Bronchial epithelial cell (primary cell): ENCODE measurements around the gene TMED8. TPM values are rescaled to one million over a fixed set of nuclear protein-coding genes. Genes with fewer than 3 reads are reported as not detected.

Experiments used
- DNase-seq: peaks from one replicate; pipeline ENCODE4 v3.0.0-alpha.2; 2010; ENCODE audit warnings: low read depth
- FAIRE-seq: peaks from 2 replicates; lab custom pipeline; 2011; peaks lifted over from hg19 to GRCh38; lab: Jason Lieb, UNC
- H3K27me3 ChIP-seq: 2 replicates; pipeline ENCODE4 v1.5.1; 2011; ENCODE audit warnings: low read length; ENCODE audit not compliant: control insufficient read depth, insufficient read depth
- H3K36me3 ChIP-seq: 2 replicates; pipeline ENCODE4 v1.5.1; 2011; ENCODE audit warnings: low read length; ENCODE audit not compliant: control insufficient read depth, insufficient read depth
- H3K4me3 ChIP-seq: 2 replicates; pipeline ENCODE4 v1.5.1; 2011; ENCODE audit warnings: mild to moderate bottlenecking, low read depth, low read length, control low read depth
- total RNA-seq: library from RNA; depleted of rRNA; stranded (reverse); fragments of >200 nt; gene quantifications from 2 replicates; pipeline ENCODE4 v1.2.1, GENCODE V29; 2014
- TF ChIP-seq, protein P1 (sequence below): IDR thresholded peaks from 2 replicates; pipeline ENCODE4 v1.5.1; 2011; ENCODE audit warnings: mild to moderate bottlenecking, moderate library complexity, low read length, control low read depth, inconsistent platforms; ENCODE audit not compliant: insufficient read depth, severe bottlenecking

Gene TMED8, protein sequence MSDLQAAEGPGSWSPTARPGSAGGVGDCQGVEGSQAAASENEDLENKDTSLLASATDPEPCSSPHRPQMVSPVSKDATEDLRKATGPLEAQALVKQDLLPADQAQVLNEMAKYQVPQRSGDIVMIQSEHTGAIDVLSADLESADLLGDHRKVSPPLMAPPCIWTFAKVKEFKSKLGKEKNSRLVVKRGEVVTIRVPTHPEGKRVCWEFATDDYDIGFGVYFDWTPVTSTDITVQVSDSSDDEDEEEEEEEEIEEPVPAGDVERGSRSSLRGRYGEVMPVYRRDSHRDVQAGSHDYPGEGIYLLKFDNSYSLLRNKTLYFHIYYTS
- 6.8 and 8.2 TPM in 2 replicates for total RNA-seq

DNA sequence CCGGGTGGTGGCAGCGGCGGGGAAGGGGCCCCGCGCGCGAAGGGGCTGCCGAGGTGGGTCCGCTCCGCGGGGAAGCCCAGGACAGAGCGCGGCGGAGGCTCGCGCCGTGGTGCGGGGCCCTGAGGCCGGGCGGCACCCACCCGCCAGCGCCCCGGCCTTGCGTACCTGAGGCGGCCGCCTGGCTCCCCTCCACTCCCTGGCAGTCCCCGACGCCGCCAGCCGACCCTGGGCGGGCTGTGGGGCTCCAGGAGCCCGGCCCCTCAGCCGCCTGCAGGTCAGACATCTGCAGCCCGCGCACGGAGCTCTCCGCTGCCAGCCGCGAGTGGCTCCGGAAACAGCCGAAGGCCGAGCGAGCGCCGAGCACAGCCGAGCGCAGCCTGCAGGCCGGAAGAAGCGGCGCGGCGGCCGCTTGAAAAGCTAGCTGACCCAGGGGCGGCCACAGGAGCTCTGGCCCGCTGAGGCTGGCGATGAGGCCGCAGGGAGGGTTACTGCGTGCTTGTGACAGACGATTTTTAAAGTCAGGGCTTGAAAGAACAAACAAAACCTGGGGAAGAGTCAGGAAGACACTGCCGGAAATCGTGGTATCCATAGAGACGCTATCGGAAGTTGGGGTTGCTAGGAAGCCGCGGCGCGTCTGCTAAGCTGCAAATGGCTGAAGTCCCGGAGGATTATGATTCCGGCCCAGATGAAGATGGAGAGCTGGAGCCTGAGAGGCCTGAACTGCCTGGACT, at the start of gene TMED8, which contains the start of gene SAMD15:
TSS of gene TMED8 (minus strand) at position 324 of the 731 bp plus-strand sequence. CDS start at position 283, 41 bp downstream.
TSS of gene SAMD15 (plus strand) at position 609 of the 731 bp plus-strand sequence. CDS start at position 649, 40 bp downstream.
- FAIRE-seq (no peak), DNase-seq (peak; percentile 77)
- Histone ChIP-seq H3K4me3 (peak within 1 kb of the TSS; percentile 52), H3K36me3 (no peaks in the 10 kb centered on the region), H3K27me3 (no peaks in the 10 kb centered on the region)
- TF ChIP-seq, protein P1, sequence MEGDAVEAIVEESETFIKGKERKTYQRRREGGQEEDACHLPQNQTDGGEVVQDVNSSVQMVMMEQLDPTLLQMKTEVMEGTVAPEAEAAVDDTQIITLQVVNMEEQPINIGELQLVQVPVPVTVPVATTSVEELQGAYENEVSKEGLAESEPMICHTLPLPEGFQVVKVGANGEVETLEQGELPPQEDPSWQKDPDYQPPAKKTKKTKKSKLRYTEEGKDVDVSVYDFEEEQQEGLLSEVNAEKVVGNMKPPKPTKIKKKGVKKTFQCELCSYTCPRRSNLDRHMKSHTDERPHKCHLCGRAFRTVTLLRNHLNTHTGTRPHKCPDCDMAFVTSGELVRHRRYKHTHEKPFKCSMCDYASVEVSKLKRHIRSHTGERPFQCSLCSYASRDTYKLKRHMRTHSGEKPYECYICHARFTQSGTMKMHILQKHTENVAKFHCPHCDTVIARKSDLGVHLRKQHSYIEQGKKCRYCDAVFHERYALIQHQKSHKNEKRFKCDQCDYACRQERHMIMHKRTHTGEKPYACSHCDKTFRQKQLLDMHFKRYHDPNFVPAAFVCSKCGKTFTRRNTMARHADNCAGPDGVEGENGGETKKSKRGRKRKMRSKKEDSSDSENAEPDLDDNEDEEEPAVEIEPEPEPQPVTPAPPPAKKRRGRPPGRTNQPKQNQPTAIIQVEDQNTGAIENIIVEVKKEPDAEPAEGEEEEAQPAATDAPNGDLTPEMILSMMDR: peak; percentile 40

DNA sequence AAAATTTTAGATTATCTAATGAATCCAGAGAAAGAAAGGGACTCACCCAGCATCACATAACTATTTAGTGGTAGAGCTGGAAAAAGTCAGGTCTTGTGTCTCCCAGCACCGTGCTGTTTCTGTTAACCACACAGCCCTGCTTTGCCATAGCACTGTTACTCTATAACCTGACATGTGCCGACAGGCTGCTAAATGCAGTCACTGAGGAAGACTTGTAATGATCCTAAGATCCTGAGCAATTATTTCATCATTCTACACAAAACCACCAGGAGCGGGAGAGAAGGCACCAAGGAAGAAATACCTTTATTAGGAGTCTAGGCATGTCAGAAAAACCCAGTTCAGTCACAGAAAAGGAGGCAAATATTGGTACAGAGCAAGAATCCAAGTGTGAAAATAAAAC, 49.5 kb upstream of the TMED8 start:
- DNase-seq (no peak), FAIRE-seq (no peak)
- TF ChIP-seq, protein P1: no peak
- Histone ChIP-seq H3K36me3 (peaks cover 24% of the 10 kb centered on the region), H3K27me3 (no peaks in the 10 kb centered on the region), H3K4me3 (no peak overlapping the region)

DNA sequence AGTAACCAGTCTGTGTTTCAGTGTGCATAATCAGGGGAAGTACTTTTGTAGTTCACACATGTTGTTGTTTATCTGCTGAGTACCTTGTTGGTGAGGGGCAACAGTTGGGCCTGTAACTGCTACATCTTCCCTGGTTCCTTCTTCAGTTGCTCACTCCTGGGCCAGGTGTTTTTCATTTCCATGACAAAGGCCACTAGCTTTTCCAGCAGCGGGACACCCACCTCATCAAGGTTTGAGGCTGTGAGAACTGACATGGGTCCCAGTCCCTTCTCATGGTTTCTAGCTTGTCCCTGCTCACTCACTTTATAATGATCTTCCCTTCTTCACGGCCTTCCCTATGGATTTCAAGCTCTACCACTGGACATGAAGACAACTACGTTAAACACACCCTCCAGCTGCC, 48.0 kb upstream of the TMED8 start:
- DNase-seq: no peak
- FAIRE-seq: no peak
- TF ChIP-seq, protein P1: no peak
- Histone ChIP-seq H3K27me3 (no peaks in the 10 kb centered on the region), H3K4me3 (no peak overlapping the region), H3K36me3 (peaks cover 24% of the 10 kb centered on the region)

DNA sequence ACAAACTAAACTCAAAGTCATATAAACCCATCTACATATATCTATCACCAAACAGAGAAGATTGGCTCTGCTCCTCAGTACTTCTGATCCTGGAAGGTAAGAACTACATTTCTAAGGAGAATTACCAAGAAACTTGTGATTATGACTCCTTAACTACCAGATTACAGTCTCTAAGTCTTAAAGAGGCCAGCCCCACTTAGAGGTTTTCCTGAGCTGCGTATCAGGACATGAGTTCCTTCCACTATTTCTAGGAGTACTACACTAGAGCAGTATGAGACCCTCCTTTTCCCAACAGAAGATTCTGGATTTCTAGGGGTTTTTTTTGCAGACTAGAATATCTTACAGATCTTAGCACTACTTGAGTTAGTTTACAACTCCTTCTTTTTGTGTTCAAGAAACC, 46.5 kb upstream of the TMED8 start, which contains the start of gene NOXRED1:
TSS of gene NOXRED1 (minus strand) at position 101 of the 400 bp plus-strand sequence. CDS start 634 bp downstream, outside the sequence.
- FAIRE-seq: no peak
- H3K27me3 ChIP-seq: no peaks in the 10 kb centered on the region
- no peak for DNase-seq
- H3K4me3 ChIP-seq: no peak within 1 kb of the TSS
- TF ChIP-seq, protein P1: no peak
- H3K36me3 ChIP-seq: peaks cover 13% of the 10 kb centered on the region

DNA sequence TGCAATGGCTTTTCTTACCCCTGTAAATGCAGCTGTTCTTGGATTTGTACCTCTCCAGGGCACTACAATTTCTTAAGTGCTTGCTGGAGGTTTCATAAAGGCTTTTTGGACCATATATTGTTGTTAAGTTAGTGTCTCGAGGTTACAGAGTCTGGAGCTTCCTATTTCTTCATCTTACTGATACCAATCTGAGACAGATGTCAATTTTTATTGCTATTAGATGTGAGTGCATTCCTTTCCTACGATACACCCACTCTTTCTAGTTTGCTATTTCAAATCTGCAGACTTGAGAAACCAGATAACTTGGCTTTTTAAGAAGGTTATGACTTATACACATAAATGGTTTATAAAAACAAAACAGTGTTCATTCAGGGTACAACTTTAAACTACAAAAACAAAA, 44.3 kb upstream of the TMED8 start:
- Histone ChIP-seq H3K27me3 (no peaks in the 10 kb centered on the region), H3K4me3 (no peak overlapping the region), H3K36me3 (peaks cover 3% of the 10 kb centered on the region)
- TF ChIP-seq, protein P1: no peak
- DNase-seq (no peak), FAIRE-seq (no peak)
